Breast epithelium (tissue), 3 donors: Measurements from ENCODE around the gene ARID1B.

Experiments
- POLR2AphosphoS5 ChIP-seq, 3 donors: sonication (generic); formaldehyde crosslinking; IDR thresholded peaks; one replicate each; pipeline ENCODE4 v1.6.1; 2017; ENCODE audit warnings: antibody characterized with exemption in 3 of 3
- TF ChIP-seq, protein P1 (sequence below), 3 donors: fragments of 450-650 bp; IDR thresholded peaks; one replicate each; pipeline ENCODE4 v1.5.1; 2016 to 2017; ENCODE audit warnings: antibody characterized with exemption in 3 of 3, mild to moderate bottlenecking in 3 of 3, moderate library complexity in 3 of 3

DNA sequence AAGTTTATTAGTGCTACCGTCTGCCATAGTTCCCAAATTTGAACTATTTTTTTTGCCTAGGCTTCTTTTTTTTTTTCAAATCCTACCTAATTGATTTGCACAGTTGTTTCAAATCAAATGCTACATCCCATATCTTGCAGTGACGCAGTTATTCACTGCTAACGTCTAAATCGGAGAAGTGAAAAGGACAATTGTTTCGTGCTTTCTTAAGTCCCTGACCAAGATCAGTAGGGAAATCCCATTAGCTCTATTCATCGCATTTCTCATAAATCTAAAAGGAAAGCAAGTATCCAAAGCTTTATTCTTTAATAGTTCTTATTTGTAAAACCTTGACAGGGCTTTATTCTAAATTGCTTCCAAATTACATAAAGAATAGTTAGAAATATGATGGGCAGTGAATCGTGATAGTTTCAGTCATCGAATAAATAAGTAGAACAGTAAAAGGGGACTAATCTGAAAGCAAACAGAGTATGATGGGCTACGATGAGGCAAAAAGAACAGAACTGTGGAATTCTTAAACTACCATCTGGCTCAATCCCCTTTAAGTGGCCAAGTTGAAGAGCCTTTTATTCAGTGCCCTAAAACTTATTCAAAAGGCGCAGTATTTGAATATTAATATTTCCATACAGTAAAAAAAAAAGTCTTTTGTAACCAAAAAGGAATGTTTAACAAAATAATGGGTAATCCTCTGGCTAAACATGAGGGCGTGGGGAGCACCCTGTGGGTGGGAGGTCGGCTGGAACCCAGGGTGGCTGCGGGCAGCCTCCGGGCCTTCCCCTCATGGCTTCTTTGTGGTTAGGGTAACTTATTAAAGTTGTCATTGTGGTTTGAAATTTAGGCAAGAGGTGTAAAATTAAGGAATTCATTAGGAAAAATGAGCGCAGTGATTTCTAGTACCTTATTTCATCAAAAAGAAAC, 3.0 kb upstream of the ARID1B start:
- TF ChIP-seq, protein P1, sequence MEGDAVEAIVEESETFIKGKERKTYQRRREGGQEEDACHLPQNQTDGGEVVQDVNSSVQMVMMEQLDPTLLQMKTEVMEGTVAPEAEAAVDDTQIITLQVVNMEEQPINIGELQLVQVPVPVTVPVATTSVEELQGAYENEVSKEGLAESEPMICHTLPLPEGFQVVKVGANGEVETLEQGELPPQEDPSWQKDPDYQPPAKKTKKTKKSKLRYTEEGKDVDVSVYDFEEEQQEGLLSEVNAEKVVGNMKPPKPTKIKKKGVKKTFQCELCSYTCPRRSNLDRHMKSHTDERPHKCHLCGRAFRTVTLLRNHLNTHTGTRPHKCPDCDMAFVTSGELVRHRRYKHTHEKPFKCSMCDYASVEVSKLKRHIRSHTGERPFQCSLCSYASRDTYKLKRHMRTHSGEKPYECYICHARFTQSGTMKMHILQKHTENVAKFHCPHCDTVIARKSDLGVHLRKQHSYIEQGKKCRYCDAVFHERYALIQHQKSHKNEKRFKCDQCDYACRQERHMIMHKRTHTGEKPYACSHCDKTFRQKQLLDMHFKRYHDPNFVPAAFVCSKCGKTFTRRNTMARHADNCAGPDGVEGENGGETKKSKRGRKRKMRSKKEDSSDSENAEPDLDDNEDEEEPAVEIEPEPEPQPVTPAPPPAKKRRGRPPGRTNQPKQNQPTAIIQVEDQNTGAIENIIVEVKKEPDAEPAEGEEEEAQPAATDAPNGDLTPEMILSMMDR (IDR thresholded peaks at IDR 0.05) = no peak
- no peak for TF ChIP-seq POLR2AphosphoS5 (IDR thresholded peaks at IDR 0.05)
